Left cardiac atrium (tissue), 4 donors: ENCODE data around the gene AMBRA1. TPM values are rescaled to one million over a fixed set of nuclear protein-coding genes. Genes with fewer than 3 reads are reported as not detected.

Source experiments
- ATAC-seq, 2 donors: fragments of 200-7000 bp; cut with Tn5 transposase; one replicate each; pipeline ENCODE4 v1.9.1; 2020; ENCODE audit warnings: mild to moderate bottlenecking in 2 of 2, moderate library complexity in 2 of 2
- DNase-seq: peaks from one replicate; pipeline ENCODE4 v3.0.0-alpha.2; 2020
- intact Hi-C, 2 donors: fragments of 100-400 bp; cut with DNase I; formaldehyde crosslinking; loops; one replicate each; pipeline versions ENCODE4 v1.14.1 to v1.15.1; 2022 to 2023
- total RNA-seq, 2 donors: library from RNA; stranded (reverse); fragmentation: NEBNext Ultra II Directional; extraction: Animal tissue kit (Norgen Biotek cat#: 25700); gene quantifications; one replicate each; pipeline ENCODE4 v1.2.1, GENCODE V29; 2021
- donor health status: DM: no; HTN: yes; CAD: no.
- donor health status: DM: no; HTN: yes; CAD: no; lungs with severe emphysema.
- donor health status: DM: yes; HTN: yes; CAD: no.
- donor health status: Dilated cardiomyopathy.

AMBRA1 gene
- total RNA-seq, 2 donors from 2014 or later: 14.9 to 20.1 TPM

- DNase-seq: no peak
- no peak for ATAC-seq
- intact Hi-C loops: no loop called here
Measured at GRCh38 chr11:46429717-46430116, 164.1 kb downstream of the AMBRA1 start.

GRCh38 chr11:46427364-46427763, 166.5 kb downstream of the AMBRA1 start:
- ATAC-seq: no peak
- intact Hi-C loops: no loop called here
- no peak for DNase-seq

DNA sequence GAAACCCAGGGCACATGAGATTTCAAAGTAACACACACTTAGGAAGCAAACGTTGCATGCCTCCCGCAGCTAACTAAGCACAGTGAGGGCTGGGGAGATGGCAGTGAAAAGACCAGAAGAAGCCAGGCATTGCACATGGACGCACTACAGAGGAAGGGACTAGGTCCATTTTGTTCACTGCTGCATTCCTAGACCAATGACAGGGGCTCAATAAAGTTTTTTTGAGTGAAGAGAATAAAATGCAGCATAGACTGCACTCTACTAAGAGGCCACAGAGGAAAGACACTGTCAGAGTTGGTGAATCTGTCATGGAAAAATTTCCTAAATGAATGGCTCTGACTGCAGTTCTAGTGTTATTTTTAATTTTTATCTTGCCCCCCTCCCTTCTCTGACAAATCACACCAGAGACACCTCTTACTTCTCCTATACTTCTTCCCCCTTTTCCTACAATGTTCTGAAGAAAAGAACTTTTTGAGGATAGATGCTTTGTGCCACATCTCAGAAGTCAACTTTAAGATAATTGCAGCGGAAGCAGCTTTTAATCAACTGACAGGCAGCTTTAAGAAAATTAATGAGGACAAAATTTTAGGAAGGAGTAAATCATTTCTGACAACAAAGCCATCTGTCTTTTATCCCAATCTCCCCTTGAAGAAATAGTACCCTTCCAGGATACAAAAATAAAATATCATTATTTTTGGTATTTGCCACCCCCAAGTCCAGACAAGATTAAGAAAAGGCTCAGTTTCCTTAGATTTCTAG, 167.4 kb downstream of the AMBRA1 start:
- DNase-seq (no peak), ATAC-seq (no peak)
- intact Hi-C loops: no loop called here

- DNase-seq: no peak
- intact Hi-C loops: no loop called here
- ATAC-seq: no peak
Measured at GRCh38 chr11:46422588-46422987, 171.2 kb downstream of the AMBRA1 start.

DNA sequence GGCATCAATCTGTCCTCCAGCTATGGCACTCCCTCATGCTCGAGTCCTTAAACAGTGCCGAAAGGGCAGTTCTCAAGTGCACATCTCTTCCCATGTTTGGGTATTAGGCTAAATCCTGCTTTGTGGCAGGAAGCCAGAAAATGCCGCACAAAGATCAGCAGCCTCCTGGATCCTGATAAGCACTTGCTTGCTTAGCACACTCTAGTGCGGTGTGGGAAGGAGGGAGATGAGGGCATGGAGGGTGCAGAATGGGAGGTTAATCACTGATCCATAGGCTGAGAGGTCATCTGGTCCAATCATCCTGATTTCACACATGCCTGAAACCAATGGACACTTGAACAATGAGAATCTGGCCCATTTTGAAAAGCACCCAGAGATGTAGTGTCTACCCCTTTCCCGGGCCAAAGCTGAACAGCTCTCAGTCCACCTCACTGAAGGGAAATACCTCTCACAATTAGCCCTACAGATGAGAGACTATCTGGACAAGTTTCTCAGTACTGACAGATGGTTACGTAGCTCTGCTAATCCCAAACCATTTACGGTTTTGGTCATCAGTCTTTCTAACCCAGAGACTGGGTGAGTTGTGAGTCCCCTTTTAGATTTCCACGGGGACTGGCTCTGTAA, 172.5 kb downstream of the AMBRA1 start:
- intact Hi-C loops: no loop called here
- DNase-seq: no peak

GRCh38 chr11:46420513-46420912, 173.3 kb downstream of the AMBRA1 start:
- DNase-seq (no peak), ATAC-seq (no peak)
- intact Hi-C loops: no loop called here

More for the DNA sequence above, 172.5 kb downstream of the AMBRA1 start:
- peak; percentile 77 to 83 for ATAC-seq

GRCh38 chr11:46418751-46419150, 175.1 kb downstream of the AMBRA1 start:
- intact Hi-C loops: no loop called here

GRCh38 chr11:46417711-46418110, 176.1 kb downstream of the AMBRA1 start:
- ATAC-seq: no peak
- intact Hi-C loops: no loop called here

More at GRCh38 chr11:46418751-46419150, 175.1 kb downstream of the AMBRA1 start:
- DNase-seq (no peak), ATAC-seq (no peak)

DNA sequence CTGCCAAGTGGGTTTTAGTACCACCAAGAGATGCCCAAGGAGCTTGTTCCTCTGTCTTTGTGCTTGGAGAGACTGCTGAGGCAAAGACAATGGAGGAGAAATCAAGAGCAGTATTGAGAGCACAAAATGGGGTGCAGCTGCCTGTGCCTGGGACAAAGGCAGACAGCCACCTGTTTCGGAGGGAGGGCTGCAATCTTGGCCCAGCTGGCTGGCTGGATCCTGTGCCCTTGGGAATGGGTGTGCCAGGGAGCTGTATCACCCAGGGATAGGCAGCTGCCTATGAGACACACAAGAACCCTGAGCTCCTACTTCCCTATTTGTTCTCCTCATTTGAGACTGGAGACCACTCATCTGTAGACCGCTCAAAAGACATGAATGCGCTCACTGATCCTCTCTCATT, 178.9 kb downstream of the AMBRA1 start:
- intact Hi-C loops: no loop called here
- ATAC-seq: no peak
- no peak for DNase-seq

More at GRCh38 chr11:46417711-46418110, 176.1 kb downstream of the AMBRA1 start:
- no peak for DNase-seq

DNA sequence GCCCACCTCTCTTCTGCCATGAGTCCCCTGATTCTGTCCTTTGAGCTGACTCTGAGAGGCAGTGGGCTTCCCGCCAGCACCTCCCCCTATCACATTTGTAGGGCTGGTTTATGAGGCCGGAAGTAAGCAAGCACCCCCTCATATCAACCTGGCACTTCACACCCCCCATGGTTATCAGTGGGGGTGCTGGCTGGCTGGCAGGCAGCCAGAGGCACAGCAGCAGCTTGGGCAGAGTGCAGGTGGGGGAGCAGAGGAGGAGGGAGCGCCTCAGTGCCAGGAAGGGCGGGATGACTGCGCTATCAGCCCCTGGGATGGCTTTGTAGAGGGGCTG, 179.4 kb downstream of the AMBRA1 start:
- no peak for DNase-seq
- intact Hi-C loops: no loop called here
- peak in 1 of 2 donors; percentile 40 for ATAC-seq

GRCh38 chr11:46413760-46414465, 179.9 kb downstream of the AMBRA1 start:
- no peak for ATAC-seq
- no peak for DNase-seq
- intact Hi-C loops: no loop called here

- DNase-seq: no peak
- intact Hi-C loops: no loop called here
- peak in 1 of 2 donors; percentile 27 for ATAC-seq
Measured at GRCh38 chr11:46410021-46410420, 183.8 kb downstream of the AMBRA1 start.

DNA sequence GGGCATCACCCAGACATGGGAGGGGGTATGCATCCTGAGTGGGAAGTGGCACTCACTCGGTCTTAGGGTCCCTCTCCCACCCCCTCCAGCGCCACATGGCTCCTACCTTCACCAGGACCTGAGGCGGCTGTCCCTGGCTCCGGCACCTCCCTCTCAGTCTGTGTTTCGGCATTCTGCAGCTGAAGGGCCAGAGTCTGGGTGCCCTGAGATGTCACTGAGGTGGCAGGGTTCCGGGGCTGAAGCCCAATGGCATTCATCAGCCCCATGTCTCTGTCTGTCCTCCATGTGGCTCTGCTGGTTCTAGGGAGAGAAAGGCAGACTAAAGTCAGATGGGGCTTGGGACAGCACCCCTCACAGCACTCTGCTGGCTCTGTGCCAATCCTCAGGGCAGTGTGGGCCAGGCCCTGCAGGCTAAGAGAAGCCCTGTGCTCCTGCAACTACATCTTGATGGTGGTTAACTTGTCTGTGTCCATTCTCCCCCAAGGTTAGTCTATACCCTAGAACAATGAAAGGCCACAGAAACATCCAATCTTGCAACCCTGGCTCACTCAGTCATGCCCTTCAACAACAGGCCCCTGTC, 185.3 kb downstream of the AMBRA1 start:
- intact Hi-C loops: no loop called here
- ATAC-seq: no peak
- DNase-seq: no peak

DNA sequence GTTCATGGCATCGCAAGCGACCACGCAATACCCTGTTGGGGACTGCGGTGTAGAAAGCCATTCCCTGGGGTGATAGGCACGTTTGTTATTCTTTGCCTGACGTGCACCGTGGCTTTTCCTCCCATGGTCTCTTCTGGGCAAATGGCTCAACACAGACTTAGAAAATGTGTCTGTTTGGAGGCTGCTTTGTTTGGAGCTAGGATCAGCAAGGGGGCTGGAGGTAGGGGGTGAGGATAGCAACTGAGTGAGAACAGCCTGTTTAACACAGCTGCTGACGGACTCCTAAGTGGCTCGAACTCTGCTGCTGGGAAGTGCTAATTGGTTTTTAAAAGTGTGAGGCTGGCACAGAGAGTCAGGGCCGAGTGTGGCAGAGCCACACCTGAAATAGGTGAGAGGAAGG, 186.2 kb downstream of the AMBRA1 start:
- intact Hi-C loops: no loop called here
- no peak for DNase-seq
- no peak for ATAC-seq

DNA sequence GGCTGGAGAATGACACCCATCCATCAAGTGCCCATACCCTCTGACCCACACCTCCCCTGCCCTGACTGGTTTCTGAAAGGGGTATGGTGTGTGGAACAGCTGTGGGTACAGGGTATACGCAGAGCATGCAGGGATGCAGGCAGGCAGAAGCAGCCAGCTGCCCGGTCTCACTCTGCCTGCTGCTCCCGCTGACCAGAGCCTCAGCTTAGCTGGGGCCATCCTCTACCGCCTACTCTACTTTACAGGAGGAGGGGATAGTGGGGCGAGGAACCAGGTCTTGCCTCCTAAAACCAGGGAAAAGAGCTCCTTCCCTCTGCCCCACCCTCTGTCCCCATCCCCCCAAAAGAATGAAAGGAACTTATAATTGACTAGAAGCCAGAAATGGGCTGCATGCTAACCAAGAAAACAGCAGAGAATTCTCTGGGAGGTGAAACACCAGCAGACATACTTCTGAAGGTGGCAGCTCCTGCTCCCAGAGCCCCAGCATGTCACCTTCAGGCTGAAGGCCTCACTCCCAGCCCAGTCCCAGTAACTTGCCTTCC, 189.3 kb downstream of the AMBRA1 start:
- intact Hi-C loops: no loop called here
- ATAC-seq (no peak), DNase-seq (no peak)

DNA sequence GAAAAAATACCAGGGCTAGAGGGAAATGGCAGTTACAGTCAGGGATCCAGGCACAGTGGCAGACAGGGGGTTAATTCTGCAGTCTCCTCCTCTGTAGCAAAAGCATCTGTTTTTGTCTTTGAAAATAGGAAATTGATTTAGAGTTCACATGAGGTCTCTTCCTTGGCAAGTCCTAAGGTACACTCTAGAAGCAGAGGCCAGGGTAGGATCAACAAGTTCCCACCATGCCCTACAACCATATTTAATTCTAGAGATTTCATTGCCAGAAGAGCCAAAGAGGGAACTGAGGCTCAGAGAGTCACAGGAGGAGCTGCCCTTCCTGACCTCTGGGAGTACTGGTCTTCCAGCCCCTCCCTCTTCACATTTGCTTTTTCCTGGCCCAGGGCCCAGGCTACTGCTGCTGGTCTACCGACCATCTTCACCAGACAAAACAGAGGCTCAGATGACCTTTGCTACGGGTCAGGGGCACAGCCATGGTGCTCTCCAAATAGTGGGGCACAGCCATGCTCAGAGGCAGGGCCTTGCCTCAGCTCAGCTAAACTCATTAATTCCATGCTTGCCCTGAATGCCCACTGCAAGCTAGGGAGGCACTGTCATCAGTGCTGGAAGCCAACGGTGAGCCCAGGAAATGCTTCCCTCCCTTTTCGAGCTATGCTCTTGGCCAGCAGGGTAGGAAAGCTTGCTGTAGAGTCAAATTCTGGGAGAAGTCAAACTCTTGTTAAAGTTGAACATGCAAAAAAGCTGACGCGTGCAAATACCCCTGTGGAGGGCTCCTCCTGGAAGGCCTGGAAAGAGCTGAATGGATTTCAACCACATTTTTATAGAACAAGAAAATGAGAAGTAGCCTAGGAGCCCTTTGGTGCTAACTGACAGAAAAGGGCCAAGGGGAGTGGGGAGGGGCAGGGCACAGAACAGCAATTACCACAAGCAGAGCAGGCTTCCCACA, 190.6 kb downstream of the AMBRA1 start:
- ATAC-seq (no peak), DNase-seq (no peak)
- intact Hi-C loops: no loop called here

DNA sequence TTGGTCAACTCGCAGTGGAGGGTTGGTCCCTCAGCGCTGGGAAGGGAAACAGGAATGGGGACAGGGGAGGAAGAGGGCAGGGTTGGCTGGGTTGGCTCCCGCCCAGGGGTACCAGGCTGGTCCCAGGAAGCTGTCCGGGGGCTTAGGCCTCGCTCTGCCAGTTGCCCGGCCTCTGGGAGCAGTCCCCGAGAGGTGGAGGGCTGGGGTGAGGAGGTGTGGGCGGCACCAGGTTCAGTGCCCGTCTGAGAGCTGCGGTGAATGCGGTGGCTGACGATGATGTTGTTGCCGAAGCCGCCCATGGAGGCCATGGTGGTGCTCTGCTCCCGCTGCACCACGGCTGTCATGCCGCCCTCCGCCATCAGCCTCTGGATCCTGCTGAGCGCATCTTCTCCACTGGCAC, 196.3 kb downstream of the AMBRA1 start:
- ATAC-seq: no peak
- intact Hi-C loops: no loop called here
- DNase-seq: no peak

DNA sequence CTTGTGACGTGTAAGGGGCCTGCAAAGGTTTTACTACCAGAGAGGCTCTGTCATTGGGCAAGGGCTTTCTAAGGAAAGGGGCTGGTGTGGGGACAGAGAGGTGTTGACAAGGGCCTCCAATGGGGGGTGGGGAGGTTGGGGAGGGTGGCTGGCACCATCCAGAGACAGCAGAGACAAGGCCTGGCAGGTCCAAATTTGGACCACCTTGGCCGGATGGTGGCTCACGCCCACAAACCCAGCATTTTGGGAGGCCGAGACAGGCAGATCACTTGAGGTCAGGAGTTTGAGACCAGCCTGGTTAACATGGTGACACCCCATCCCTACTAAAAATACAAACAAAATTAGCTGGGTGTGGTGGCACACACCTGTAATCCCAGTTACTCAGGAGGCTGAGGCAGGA, 200.1 kb downstream of the AMBRA1 start:
- ATAC-seq (no peak), DNase-seq (no peak)
- intact Hi-C loops: no loop called here

- DNase-seq (no peak), ATAC-seq (no peak)
- intact Hi-C loops: no loop called here
Measured at GRCh38 chr11:46393231-46393616, 200.6 kb downstream of the AMBRA1 start.
